GM12801 (cell line): ENCODE data around the gene LMF1.

Experiments
- TF ChIP-seq, protein P1 (sequence below): IDR thresholded peaks from one replicate; pipeline ENCODE4 v1.5.1; 2011; ENCODE audit warnings: control low read depth; ENCODE audit not compliant: insufficient read length; ENCODE audit errors: extremely low read depth

Gene LMF1

GRCh38 chr16:1012722-1013592 is 42.2 kb upstream of the LMF1 start:
- TF ChIP-seq, protein P1, sequence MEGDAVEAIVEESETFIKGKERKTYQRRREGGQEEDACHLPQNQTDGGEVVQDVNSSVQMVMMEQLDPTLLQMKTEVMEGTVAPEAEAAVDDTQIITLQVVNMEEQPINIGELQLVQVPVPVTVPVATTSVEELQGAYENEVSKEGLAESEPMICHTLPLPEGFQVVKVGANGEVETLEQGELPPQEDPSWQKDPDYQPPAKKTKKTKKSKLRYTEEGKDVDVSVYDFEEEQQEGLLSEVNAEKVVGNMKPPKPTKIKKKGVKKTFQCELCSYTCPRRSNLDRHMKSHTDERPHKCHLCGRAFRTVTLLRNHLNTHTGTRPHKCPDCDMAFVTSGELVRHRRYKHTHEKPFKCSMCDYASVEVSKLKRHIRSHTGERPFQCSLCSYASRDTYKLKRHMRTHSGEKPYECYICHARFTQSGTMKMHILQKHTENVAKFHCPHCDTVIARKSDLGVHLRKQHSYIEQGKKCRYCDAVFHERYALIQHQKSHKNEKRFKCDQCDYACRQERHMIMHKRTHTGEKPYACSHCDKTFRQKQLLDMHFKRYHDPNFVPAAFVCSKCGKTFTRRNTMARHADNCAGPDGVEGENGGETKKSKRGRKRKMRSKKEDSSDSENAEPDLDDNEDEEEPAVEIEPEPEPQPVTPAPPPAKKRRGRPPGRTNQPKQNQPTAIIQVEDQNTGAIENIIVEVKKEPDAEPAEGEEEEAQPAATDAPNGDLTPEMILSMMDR: no peak

GRCh38 chr16:1012135-1012534 is 41.4 kb upstream of the LMF1 start:
- TF ChIP-seq, protein P1: no peak

DNA sequence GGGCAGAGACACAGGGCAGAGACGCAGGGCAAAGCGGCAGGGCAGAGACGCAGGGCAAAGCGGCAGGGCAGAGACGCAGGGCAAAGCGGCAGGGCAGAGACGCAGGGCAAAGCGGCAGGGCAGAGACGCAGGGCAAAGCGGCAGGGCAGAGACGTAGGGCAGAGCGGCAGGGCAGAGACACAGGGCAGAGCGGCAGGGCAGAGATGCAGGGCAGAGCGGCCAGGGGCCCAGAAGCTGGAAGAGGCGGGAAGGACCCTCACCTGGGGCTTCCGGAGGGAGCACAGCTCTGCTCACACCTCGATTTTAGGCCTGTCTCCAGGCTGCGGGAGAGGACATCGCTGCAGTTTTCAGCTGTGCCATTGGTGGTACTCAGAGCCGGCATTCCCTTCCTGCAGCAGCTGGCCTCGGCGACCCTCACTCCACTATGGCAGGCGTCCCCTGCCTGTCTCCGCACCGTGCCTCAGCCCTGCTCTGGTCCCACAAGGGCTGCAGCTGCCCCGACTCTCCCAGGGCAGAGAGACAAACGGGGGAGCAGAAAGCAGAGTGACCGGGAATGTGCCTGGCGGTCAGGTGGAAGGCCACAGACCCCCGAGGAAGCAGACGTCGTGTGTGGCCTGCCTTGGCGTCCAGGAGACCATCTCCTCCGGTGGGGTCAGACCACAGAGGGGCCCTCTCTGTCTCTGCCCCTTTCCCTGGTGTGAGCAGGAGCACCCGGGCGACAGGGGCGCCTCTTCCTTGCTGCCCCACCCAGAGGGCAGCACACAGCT is 40.7 kb upstream of the LMF1 start:
- TF ChIP-seq, protein P1: no peak

DNA sequence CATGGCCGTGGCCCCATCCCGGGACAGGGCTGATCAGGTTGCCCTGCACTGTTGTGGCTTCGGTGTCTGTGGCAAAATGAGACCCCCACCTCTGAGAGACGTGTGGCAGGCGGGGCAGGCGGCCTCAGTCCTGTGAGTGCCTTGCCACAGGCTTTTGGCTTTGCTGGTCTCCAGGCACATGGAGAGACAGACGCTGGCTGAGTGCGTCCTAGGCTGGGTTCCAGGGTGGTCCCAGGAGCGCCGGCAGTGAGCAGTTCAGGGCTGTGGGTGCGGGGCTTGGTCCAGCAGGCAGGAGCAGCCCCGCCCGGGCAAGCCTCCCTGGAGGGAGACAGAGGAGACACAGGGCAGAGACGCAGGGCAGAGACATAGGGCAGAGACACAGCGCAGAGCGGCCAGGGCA is 40.0 kb upstream of the LMF1 start:
- TF ChIP-seq, protein P1: no peak

GRCh38 chr16:1010251-1010650 is 39.5 kb upstream of the LMF1 start:
- TF ChIP-seq, protein P1: no peak

- TF ChIP-seq, protein P1: no peak
Measured at GRCh38 chr16:1009358-1010150, 38.8 kb upstream of the LMF1 start.

GRCh38 chr16:1008085-1008484 is 37.3 kb upstream of the LMF1 start:
- TF ChIP-seq, protein P1: no peak
